Suprapubic skin (tissue), 4 donors: ENCODE measurements around the gene ARHGAP25. TPM values are rescaled to one million over a fixed set of nuclear protein-coding genes. Genes with fewer than 3 reads are reported as not detected.

Experiments used
- DNase-seq, 2 donors: peaks; one replicate each; pipeline ENCODE4 v3.0.0-alpha.2; 2019; ENCODE audit warnings: low spot score in 2 of 2
- H3K27ac ChIP-seq: fragments of 200-600 bp; sonication (generic); one replicate; pipeline ENCODE4 v1.5.1; 2019
- H3K27me3 ChIP-seq: fragments of 200-600 bp; sonication (generic); one replicate; pipeline ENCODE4 v1.5.1; 2019
- H3K36me3 ChIP-seq: fragments of 200-600 bp; sonication (generic); one replicate; pipeline ENCODE4 v1.5.1; 2019
- H3K4me1 ChIP-seq: fragments of 200-600 bp; sonication (generic); one replicate; pipeline ENCODE4 v1.5.1; 2019
- H3K4me3 ChIP-seq: fragments of 200-600 bp; sonication (generic); one replicate; pipeline ENCODE4 v1.5.1; 2019; ENCODE audit warnings: mild to moderate bottlenecking
- H3K9me3 ChIP-seq: fragments of 200-600 bp; sonication (generic); one replicate; pipeline ENCODE4 v1.5.1; 2019
- CTCF ChIP-seq, 2 donors: fragments of 200-600 bp in 1 of 2; fragments of 450-650 bp in 1 of 2; sonication (generic) in 1 of 2; IDR thresholded peaks; one replicate each; pipeline ENCODE4 v1.5.1; 2016 to 2019; ENCODE audit warnings: antibody characterized with exemption in 2 of 2, mild to moderate bottlenecking in 1 of 2, moderate library complexity in 1 of 2
- EP300 ChIP-seq: sonication (generic); formaldehyde crosslinking; IDR thresholded peaks from one replicate; pipeline ENCODE4 v1.6.1; 2017; ENCODE audit warnings: antibody characterized with exemption
- POLR2A ChIP-seq, 2 donors: fragments of 450-650 bp; IDR thresholded peaks; one replicate each; pipeline ENCODE4 v1.6.1; 2017; ENCODE audit warnings: antibody characterized with exemption in 2 of 2, mild to moderate bottlenecking in 2 of 2, moderate library complexity in 2 of 2
- POLR2AphosphoS5 ChIP-seq, 3 donors: sonication (generic); formaldehyde crosslinking; IDR thresholded peaks; one replicate each; pipeline ENCODE4 v1.6.1; 2017; ENCODE audit warnings: antibody characterized with exemption in 3 of 3
- WGBS: methylation state at CpG from one replicate; pipeline ENCODE4 v1.1.5; 2018; 5-methylcytosine and 5-hydroxymethylcytosine counted together
- total RNA-seq, 4 donors: library from RNA; depleted of rRNA; stranded (reverse); fragments of >200 nt; gene quantifications; one replicate each; pipeline ENCODE4 v1.1.0, GENCODE V29; 2016

The ARHGAP25 gene
- total RNA-seq, 4 donors from 2014 or later = 2.0 to 10.9 (median 6.1) TPM

- WGBS = 79% methylated on average over 4 of the region's 4 CpGs
- DNase-seq = no peak
- Histone ChIP-seq H3K9me3 (no peaks in the 10 kb centered on the region), H3K27me3 (no peaks in the 10 kb centered on the region), H3K4me1 (peaks cover 57% of the 10 kb centered on the region), H3K36me3 (no peaks in the 10 kb centered on the region), H3K4me3 (no peak overlapping the region), H3K27ac (no peak overlapping the region)
- TF ChIP-seq CTCF (IDR thresholded peaks at IDR 0.05) = no peak
- no peak for TF ChIP-seq POLR2AphosphoS5 (IDR thresholded peaks at IDR 0.05)
- TF ChIP-seq POLR2A (IDR thresholded peaks at IDR 0.05) = no peak
- no peak for TF ChIP-seq EP300
These were observed 70.4 kb downstream of the ARHGAP25 start for GRCh38 chr2:68805025-68805424.

GRCh38 chr2:68806511-68807109 lies 72.0 kb downstream of the ARHGAP25 start:
- no peak for DNase-seq
- no peaks in the 10 kb centered on the region for H3K36me3 ChIP-seq
- 54% methylated on average over 12 of the region's 12 CpGs for WGBS
- no peak overlapping the region for H3K27ac ChIP-seq
- no peaks in the 10 kb centered on the region for H3K9me3 ChIP-seq
- TF ChIP-seq EP300 (no peak), CTCF (IDR thresholded peaks at IDR 0.05) (no peak), POLR2AphosphoS5 (IDR thresholded peaks at IDR 0.05) (no peak), POLR2A (IDR thresholded peaks at IDR 0.05) (no peak)
- no peaks in the 10 kb centered on the region for H3K27me3 ChIP-seq
- peaks cover 66% of the 10 kb centered on the region for H3K4me1 ChIP-seq
- no peak overlapping the region for H3K4me3 ChIP-seq

- no peaks in the 10 kb centered on the region for H3K9me3 ChIP-seq
- H3K27me3 ChIP-seq = no peaks in the 10 kb centered on the region
- no peak overlapping the region for H3K4me3 ChIP-seq
- peaks cover 72% of the 10 kb centered on the region for H3K4me1 ChIP-seq
- peak in 1 of 2 donors; percentile 76 for DNase-seq
- 25% methylated on average over 6 of the region's 6 CpGs for WGBS
- TF ChIP-seq POLR2AphosphoS5 (IDR thresholded peaks at IDR 0.05) = peak in 1 of 3 donors; percentile 60
- no peak for TF ChIP-seq EP300
- peak overlapping the region; percentile 52 for H3K27ac ChIP-seq
- no peaks in the 10 kb centered on the region for H3K36me3 ChIP-seq
These were observed 73.2 kb downstream of the ARHGAP25 start for GRCh38 chr2:68807821-68808266.

GRCh38 chr2:68809324-68810240 lies 75.0 kb downstream of the ARHGAP25 start:
- Histone ChIP-seq H3K4me1 (peaks cover 72% of the 10 kb centered on the region), H3K27ac (no peak overlapping the region), H3K36me3 (no peaks in the 10 kb centered on the region), H3K27me3 (no peaks in the 10 kb centered on the region), H3K4me3 (no peak overlapping the region), H3K9me3 (no peaks in the 10 kb centered on the region)
- WGBS = 68% methylated on average over 2 of the region's 2 CpGs
- DNase-seq = no peak
- TF ChIP-seq EP300 (no peak), CTCF (IDR thresholded peaks at IDR 0.05) (no peak), POLR2A (IDR thresholded peaks at IDR 0.05) (no peak), POLR2AphosphoS5 (IDR thresholded peaks at IDR 0.05) (no peak)

GRCh38 chr2:68811364-68811763 lies 76.8 kb downstream of the ARHGAP25 start:
- Histone ChIP-seq H3K36me3 (no peaks in the 10 kb centered on the region), H3K4me1 (peaks cover 56% of the 10 kb centered on the region), H3K27me3 (no peaks in the 10 kb centered on the region), H3K4me3 (no peak overlapping the region), H3K9me3 (no peaks in the 10 kb centered on the region), H3K27ac (no peak overlapping the region)
- WGBS = 39% methylated on average over 2 of the region's 2 CpGs
- DNase-seq = no peak
- TF ChIP-seq POLR2A (IDR thresholded peaks at IDR 0.05) = no peak
- no peak for TF ChIP-seq POLR2AphosphoS5 (IDR thresholded peaks at IDR 0.05)
- TF ChIP-seq EP300 = no peak
- TF ChIP-seq CTCF (IDR thresholded peaks at IDR 0.05) = no peak
